Stimulated activated CD8-positive, alpha-beta memory T cell treated with anti-CD3 and anti-CD28 coated beads, Interleukin-4, amount 100 ng/mL, for 1 hour (primary cell): ENCODE data around the gene ILDR2.

Experiments
- DNase-seq, 2 donors: peaks; one replicate each; pipeline ENCODE4 v3.0.0-alpha.2; 2020; ENCODE audit warnings: low read depth in 2 of 2, low spot score in 1 of 2

ILDR2 gene

GRCh38 chr1:166975361-166976129 lies at the start of gene ILDR2:
Gene ILDR2, minus strand, starts transcription at chr1:166975540. Its CDS starts 272 bp downstream, at chr1:166975268.
- DNase-seq = peak in 1 of 2 donors; percentile 18

- no peak for DNase-seq
Measured at GRCh38 chr1:167022384-167022783, 47.0 kb upstream of the ILDR2 start.

GRCh38 chr1:167016100-167016750 lies 40.9 kb upstream of the ILDR2 start:
- DNase-seq = no peak

GRCh38 chr1:167013108-167013929 lies 38.0 kb upstream of the ILDR2 start:
- DNase-seq = no peak

GRCh38 chr1:167012570-167012969 lies 37.2 kb upstream of the ILDR2 start:
- DNase-seq = no peak

- DNase-seq = no peak
Measured at GRCh38 chr1:167011560-167012191, 36.3 kb upstream of the ILDR2 start.

- DNase-seq = no peak
Measured at GRCh38 chr1:167003711-167004110, 28.4 kb upstream of the ILDR2 start.

- DNase-seq = no peak
Measured at GRCh38 chr1:167002354-167002753, 27.0 kb upstream of the ILDR2 start.

GRCh38 chr1:167000546-167000945 lies 25.2 kb upstream of the ILDR2 start:
- no peak for DNase-seq

GRCh38 chr1:166999500-167000055 lies 24.2 kb upstream of the ILDR2 start:
- no peak for DNase-seq

- no peak for DNase-seq
Measured at GRCh38 chr1:166999075-166999474, 23.7 kb upstream of the ILDR2 start.

GRCh38 chr1:166988974-166989515 lies 13.7 kb upstream of the ILDR2 start, which contains the start of gene MAEL:
Gene MAEL, plus strand, starts transcription at chr1:166989280. Its CDS starts 73 bp downstream, at chr1:166989353.
- DNase-seq = no peak

- DNase-seq = no peak
Measured at GRCh38 chr1:166981589-166981988, 6.2 kb upstream of the ILDR2 start.

- no peak for DNase-seq
Measured at GRCh38 chr1:166980818-166981217, 5.5 kb upstream of the ILDR2 start.

- no peak for DNase-seq
Measured at GRCh38 chr1:166980383-166980782, 5.0 kb upstream of the ILDR2 start.

GRCh38 chr1:166978821-166979220 lies 3.5 kb upstream of the ILDR2 start:
- no peak for DNase-seq

GRCh38 chr1:166977951-166978350 lies 2.6 kb upstream of the ILDR2 start:
- DNase-seq = no peak

GRCh38 chr1:166974647-166975345 lies 544 bp downstream of the ILDR2 start:
- no peak for DNase-seq

GRCh38 chr1:166972826-166973225 lies 2.5 kb downstream of the ILDR2 start:
- DNase-seq = no peak

GRCh38 chr1:166972193-166972592 lies 3.1 kb downstream of the ILDR2 start:
- DNase-seq = no peak
